Measurements from ENCODE around the gene LNP1.

DNA sequence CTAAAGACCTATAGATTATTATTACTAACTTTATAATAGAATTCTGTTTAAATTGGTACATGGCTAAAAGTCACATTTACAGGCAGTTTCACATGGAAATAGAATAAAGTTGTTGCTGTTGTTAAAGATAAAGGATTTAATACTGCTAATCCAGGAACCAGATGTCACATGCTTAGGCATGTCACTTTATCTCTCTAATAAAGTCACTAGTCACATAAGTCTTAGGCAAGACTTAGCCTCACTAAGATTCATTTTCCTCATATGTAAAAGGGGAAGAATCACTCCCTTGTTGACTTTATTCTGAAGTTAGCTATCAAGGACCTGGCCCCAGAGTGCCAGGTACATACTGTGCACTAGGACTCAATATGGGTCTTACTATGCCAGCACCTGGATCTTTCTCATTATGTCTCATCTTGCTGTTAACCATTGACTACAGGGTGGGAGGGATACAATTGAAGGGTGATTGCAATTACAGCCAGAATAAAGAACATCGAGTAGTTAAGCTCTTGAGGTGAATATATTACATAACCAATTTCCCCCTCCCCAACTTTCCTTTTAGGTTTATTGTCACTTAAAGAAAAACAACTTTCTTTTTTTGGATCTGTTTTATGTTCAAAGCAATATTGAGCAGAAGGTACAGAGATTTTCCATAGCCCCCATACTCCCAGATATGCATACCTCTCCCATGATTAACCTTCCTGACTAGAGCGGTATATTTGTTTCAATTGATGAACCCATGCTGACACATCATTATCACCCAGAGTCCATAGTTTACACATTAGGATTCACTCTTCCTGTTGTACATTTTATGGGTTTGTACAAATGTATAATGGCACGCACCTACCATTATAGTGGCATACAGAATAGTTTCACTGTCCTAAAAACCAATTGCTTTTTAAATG is 36.6 kb downstream of the LNP1 start:
- TF ChIP-seq, protein P1, sequence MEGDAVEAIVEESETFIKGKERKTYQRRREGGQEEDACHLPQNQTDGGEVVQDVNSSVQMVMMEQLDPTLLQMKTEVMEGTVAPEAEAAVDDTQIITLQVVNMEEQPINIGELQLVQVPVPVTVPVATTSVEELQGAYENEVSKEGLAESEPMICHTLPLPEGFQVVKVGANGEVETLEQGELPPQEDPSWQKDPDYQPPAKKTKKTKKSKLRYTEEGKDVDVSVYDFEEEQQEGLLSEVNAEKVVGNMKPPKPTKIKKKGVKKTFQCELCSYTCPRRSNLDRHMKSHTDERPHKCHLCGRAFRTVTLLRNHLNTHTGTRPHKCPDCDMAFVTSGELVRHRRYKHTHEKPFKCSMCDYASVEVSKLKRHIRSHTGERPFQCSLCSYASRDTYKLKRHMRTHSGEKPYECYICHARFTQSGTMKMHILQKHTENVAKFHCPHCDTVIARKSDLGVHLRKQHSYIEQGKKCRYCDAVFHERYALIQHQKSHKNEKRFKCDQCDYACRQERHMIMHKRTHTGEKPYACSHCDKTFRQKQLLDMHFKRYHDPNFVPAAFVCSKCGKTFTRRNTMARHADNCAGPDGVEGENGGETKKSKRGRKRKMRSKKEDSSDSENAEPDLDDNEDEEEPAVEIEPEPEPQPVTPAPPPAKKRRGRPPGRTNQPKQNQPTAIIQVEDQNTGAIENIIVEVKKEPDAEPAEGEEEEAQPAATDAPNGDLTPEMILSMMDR (IDR thresholded peaks at IDR 0.05), result no peak
- TF ChIP-seq POLR2A (IDR thresholded peaks at IDR 0.05), result no peak
